Stimulated activated CD8-positive, alpha-beta memory T cell treated with anti-CD3 and anti-CD28 coated beads, Interleukin-12 subunit alpha, Interleukin-12 subunit beta, amount 100 ng/mL, for 24 hours (primary cell): ENCODE data around the gene APMAP.
A peak's percentile ranks its signal among the peaks of the same experiment; 100 is the strongest.

Source experiments
- DNase-seq: peaks from one replicate; pipeline ENCODE4 v3.0.0-alpha.2; 2020; ENCODE audit errors: extremely low read depth

APMAP gene

GRCh38 chr20:24992487-24993205 is at the start of gene APMAP:
Gene APMAP, minus strand, starts transcription at chr20:24992751. Its CDS starts 63 bp downstream, at chr20:24992688.
- DNase-seq = peak; percentile 97

GRCh38 chr20:25041813-25042530 is 49.4 kb upstream of the APMAP start:
- no peak for DNase-seq

- no peak for DNase-seq
Observed at GRCh38 chr20:25040438-25040831, 47.9 kb upstream of the APMAP start.

GRCh38 chr20:25039697-25040437 is 47.3 kb upstream of the APMAP start:
- DNase-seq = no peak

GRCh38 chr20:25038591-25039015 is 46.1 kb upstream of the APMAP start:
- DNase-seq = no peak

GRCh38 chr20:25038103-25038410 is 45.5 kb upstream of the APMAP start:
- DNase-seq = no peak

GRCh38 chr20:25037288-25038102 is 44.9 kb upstream of the APMAP start:
- no peak for DNase-seq

GRCh38 chr20:25036331-25036936 is 43.9 kb upstream of the APMAP start:
- DNase-seq = no peak

- no peak for DNase-seq
Observed at GRCh38 chr20:25035921-25036320, 43.4 kb upstream of the APMAP start.

GRCh38 chr20:25033924-25034300 is 41.4 kb upstream of the APMAP start:
- DNase-seq = no peak

GRCh38 chr20:25033265-25033923 is 40.8 kb upstream of the APMAP start:
- DNase-seq = no peak

- no peak for DNase-seq
Observed at GRCh38 chr20:25032478-25033264, 40.1 kb upstream of the APMAP start.

GRCh38 chr20:25032065-25032477 is 39.5 kb upstream of the APMAP start:
- no peak for DNase-seq

GRCh38 chr20:25031241-25031640 is 38.7 kb upstream of the APMAP start:
- DNase-seq = no peak

GRCh38 chr20:25030649-25031207 is 38.2 kb upstream of the APMAP start:
- DNase-seq = no peak

- DNase-seq = no peak
Observed at GRCh38 chr20:25030007-25030648, 37.6 kb upstream of the APMAP start.

- no peak for DNase-seq
Observed at GRCh38 chr20:25025986-25026605, 33.5 kb upstream of the APMAP start.

GRCh38 chr20:25025091-25025861 is 32.7 kb upstream of the APMAP start:
- DNase-seq = no peak
